Loucy (cell line): ENCODE measurements around the gene CATSPERD.

Experiments used
- H2AFZ ChIP-seq: fragments of 200-600 bp; sonication (generic); 2 replicates; pipeline ENCODE4 v1.6.0; 2016; ENCODE audit warnings: antibody characterized with exemption, mild to moderate bottlenecking, low read length, moderate library complexity
- H3F3A ChIP-seq: fragments of 200-600 bp; 2 replicates; pipeline ENCODE4 v1.6.0; 2016; ENCODE audit warnings: antibody characterized with exemption, low read depth, mild to moderate bottlenecking
- H3K27me3 ChIP-seq: fragments of 200-600 bp; sonication (generic); 2 replicates; pipeline ENCODE4 v1.6.1; 2014; ENCODE audit warnings: low read length, mild to moderate bottlenecking; ENCODE audit not compliant: insufficient read depth, poor library complexity, severe bottlenecking
- H3K36me3 ChIP-seq: fragments of 200-600 bp; sonication (generic); 2 replicates; pipeline ENCODE4 v1.6.1; 2016; ENCODE audit warnings: low read length; ENCODE audit not compliant: insufficient read depth
- H3K4me1 ChIP-seq: fragments of 200-600 bp; sonication (generic); 2 replicates; pipeline ENCODE4 v1.5.1; 2014; ENCODE audit warnings: low read length, mild to moderate bottlenecking; ENCODE audit not compliant: insufficient read depth, poor library complexity, severe bottlenecking
- H3K4me2 ChIP-seq: fragments of 200-600 bp; sonication (generic); 2 replicates; pipeline ENCODE4 v1.6.0; 2014; ENCODE audit warnings: antibody characterized with exemption, low read length, low read depth, mild to moderate bottlenecking; ENCODE audit not compliant: poor library complexity, severe bottlenecking
- H3K4me3 ChIP-seq: fragments of 200-600 bp; sonication (generic); 2 replicates; pipeline ENCODE4 v1.5.1; 2014; ENCODE audit warnings: low read length, mild to moderate bottlenecking, mixed read lengths; ENCODE audit not compliant: poor library complexity, severe bottlenecking
- H3K79me2 ChIP-seq: fragments of 200-600 bp; sonication (generic); 2 replicates; pipeline ENCODE4 v1.6.1; 2014; ENCODE audit warnings: low read length; ENCODE audit not compliant: insufficient read depth
- H3K9ac ChIP-seq: fragments of 200-600 bp; sonication (generic); 2 replicates; pipeline ENCODE4 v1.6.0; 2014; ENCODE audit warnings: mild to moderate bottlenecking, low read depth, low read length, moderate library complexity; ENCODE audit not compliant: poor library complexity, severe bottlenecking
- H3K9me2 ChIP-seq: fragments of 200-600 bp; sonication (generic); replicated peaks from 2 replicates; pipeline ENCODE4 v1.6.1; 2016; ENCODE audit warnings: low read depth, low read length, mixed read lengths
- H3K9me3 ChIP-seq: fragments of 200-600 bp; sonication (generic); 2 replicates; pipeline ENCODE4 v1.6.1; 2014; ENCODE audit warnings: mild to moderate bottlenecking, antibody characterized with exemption, low read length, low read depth; ENCODE audit not compliant: insufficient read depth
- H4K20me1 ChIP-seq: fragments of 200-600 bp; sonication (generic); 2 replicates; pipeline ENCODE4 v1.6.0; 2014; ENCODE audit warnings: antibody characterized with exemption, low read length, mild to moderate bottlenecking; ENCODE audit not compliant: insufficient read depth, poor library complexity, severe bottlenecking
- EZH2phosphoT487 ChIP-seq: fragments of 200-600 bp; IDR thresholded peaks from 2 replicates; pipeline ENCODE4 v1.6.1; 2018; ENCODE audit warnings: antibody characterized with exemption, mild to moderate bottlenecking, moderate library complexity, borderline replicate concordance
- TF ChIP-seq, protein P1 (sequence below): fragments of 200-600 bp; sonication (generic); conservative IDR thresholded peaks from 2 replicates; pipeline ENCODE4 v1.5.1; 2014; ENCODE audit warnings: mild to moderate bottlenecking, antibody characterized with exemption, low read length

The CATSPERD gene

DNA sequence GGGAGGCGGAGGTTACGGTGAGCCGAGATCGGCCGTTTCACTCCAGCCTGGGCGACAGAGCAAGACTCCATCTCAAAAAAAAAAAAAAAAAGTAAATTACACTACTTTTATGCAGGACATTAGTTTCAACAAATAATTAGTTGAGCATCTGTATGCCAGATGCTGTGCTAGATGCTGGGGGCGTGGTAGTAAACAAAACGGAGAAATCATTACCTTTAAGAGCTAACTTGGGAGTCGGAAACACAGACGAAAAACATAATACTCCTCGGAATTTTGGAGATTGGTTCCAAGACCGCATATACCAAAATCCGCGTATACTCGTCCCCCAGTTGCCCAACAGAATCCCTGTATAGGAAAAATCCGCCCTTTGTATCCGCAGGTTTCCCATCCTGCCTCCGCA lies 71.8 kb downstream of the CATSPERD start:
- Histone ChIP-seq H3K4me1 (peaks cover 8% of the 10 kb centered on the region), H3K9me2 (no peaks in the 10 kb centered on the region), H3K36me3 (peaks cover 15% of the 10 kb centered on the region; the same call in 1 of the 2 replicates), H3K9me3 (no peaks in the 10 kb centered on the region), H3K9ac (no peak overlapping the region), H3K27me3 (no peaks in the 10 kb centered on the region), H2AFZ (no peak overlapping the region), H3K4me3 (no peak overlapping the region), H4K20me1 (peaks cover 8% of the 10 kb centered on the region), H3K79me2 (peaks cover 21% of the 10 kb centered on the region; the same call in 1 of the 2 replicates), H3F3A (no peaks in the 10 kb centered on the region), H3K4me2 (no peak overlapping the region)
- TF ChIP-seq, protein P1, sequence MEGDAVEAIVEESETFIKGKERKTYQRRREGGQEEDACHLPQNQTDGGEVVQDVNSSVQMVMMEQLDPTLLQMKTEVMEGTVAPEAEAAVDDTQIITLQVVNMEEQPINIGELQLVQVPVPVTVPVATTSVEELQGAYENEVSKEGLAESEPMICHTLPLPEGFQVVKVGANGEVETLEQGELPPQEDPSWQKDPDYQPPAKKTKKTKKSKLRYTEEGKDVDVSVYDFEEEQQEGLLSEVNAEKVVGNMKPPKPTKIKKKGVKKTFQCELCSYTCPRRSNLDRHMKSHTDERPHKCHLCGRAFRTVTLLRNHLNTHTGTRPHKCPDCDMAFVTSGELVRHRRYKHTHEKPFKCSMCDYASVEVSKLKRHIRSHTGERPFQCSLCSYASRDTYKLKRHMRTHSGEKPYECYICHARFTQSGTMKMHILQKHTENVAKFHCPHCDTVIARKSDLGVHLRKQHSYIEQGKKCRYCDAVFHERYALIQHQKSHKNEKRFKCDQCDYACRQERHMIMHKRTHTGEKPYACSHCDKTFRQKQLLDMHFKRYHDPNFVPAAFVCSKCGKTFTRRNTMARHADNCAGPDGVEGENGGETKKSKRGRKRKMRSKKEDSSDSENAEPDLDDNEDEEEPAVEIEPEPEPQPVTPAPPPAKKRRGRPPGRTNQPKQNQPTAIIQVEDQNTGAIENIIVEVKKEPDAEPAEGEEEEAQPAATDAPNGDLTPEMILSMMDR: no peak
- TF ChIP-seq EZH2phosphoT487: no peak

- TF ChIP-seq, protein P1: no peak
- no peak for TF ChIP-seq EZH2phosphoT487
- H2AFZ ChIP-seq: no peak overlapping the region
Measured at GRCh38 chr19:5793188-5793587, 72.8 kb downstream of the CATSPERD start.

GRCh38 chr19:5795382-5795919 lies 75.0 kb downstream of the CATSPERD start:
- TF ChIP-seq EZH2phosphoT487: no peak
- TF ChIP-seq, protein P1: no peak

More at GRCh38 chr19:5793188-5793587, 72.8 kb downstream of the CATSPERD start:
- Histone ChIP-seq H3K9me3 (no peaks in the 10 kb centered on the region), H3K27me3 (no peaks in the 10 kb centered on the region), H3K4me2 (no peak overlapping the region), H4K20me1 (peaks cover 8% of the 10 kb centered on the region), H3K9ac (no peak overlapping the region), H3K4me1 (peaks cover 8% of the 10 kb centered on the region), H3K4me3 (no peak overlapping the region), H3K36me3 (peaks cover 11% of the 10 kb centered on the region; the same call in 1 of the 2 replicates), H3K9me2 (no peaks in the 10 kb centered on the region), H3F3A (no peaks in the 10 kb centered on the region), H3K79me2 (peaks cover 12% of the 10 kb centered on the region; the same call in 1 of the 2 replicates)

More at GRCh38 chr19:5795382-5795919, 75.0 kb downstream of the CATSPERD start:
- Histone ChIP-seq H3K9ac (no peak overlapping the region), H3K36me3 (no peaks in the 10 kb centered on the region), H3K9me3 (no peaks in the 10 kb centered on the region), H3K4me3 (no peak overlapping the region), H3K27me3 (no peaks in the 10 kb centered on the region), H3F3A (no peaks in the 10 kb centered on the region), H3K4me2 (no peak overlapping the region), H4K20me1 (no peaks in the 10 kb centered on the region), H3K4me1 (peaks cover 2% of the 10 kb centered on the region), H2AFZ (no peak overlapping the region), H3K9me2 (no peaks in the 10 kb centered on the region), H3K79me2 (no peaks in the 10 kb centered on the region)
